SH-SY5Y (cell line): ENCODE data around the gene PLA2G6.

Experiments
- GATA2 ChIP-seq: IDR thresholded peaks from 2 replicates; pipeline ENCODE4 v1.6.1; 2011; ENCODE audit warnings: mild to moderate bottlenecking, low read depth, low read length
- GATA3 ChIP-seq: IDR thresholded peaks from 2 replicates; pipeline ENCODE4 v1.6.1; 2011; ENCODE audit warnings: low read depth, mild to moderate bottlenecking, low read length, moderate library complexity

- TF ChIP-seq GATA2 (no peak), GATA3 (no peak)
These were observed 94.7 kb downstream of the PLA2G6 start for GRCh38 chr22:38086942-38087341.
